Skin epidermis (tissue), 12 donors: ENCODE results near the gene SCN1B.
"Not testable (repeated sequence)": the region's sequence is repeated elsewhere in the genome, so short reads cannot be mapped to it uniquely, and the experiment has no call there.

Experiments used
- H3K27ac ChIP-seq, 21 experiments: fragments of 200-600 bp; sonication (generic) in 11 of 21; one replicate each; pipeline ENCODE4 v1.5.0; 2020; ENCODE audit warnings: mild to moderate bottlenecking in 3 of 21, inconsistent platforms in 2 of 21, moderate library complexity in 2 of 21
- H3K4me3 ChIP-seq, 7 experiments: fragments of 200-600 bp; sonication (generic) in 2 of 7; one replicate each; pipeline ENCODE4 v1.5.0; 2020; ENCODE audit warnings: inconsistent platforms in 2 of 7, mild to moderate bottlenecking in 2 of 7, moderate library complexity in 1 of 7

Gene SCN1B

DNA sequence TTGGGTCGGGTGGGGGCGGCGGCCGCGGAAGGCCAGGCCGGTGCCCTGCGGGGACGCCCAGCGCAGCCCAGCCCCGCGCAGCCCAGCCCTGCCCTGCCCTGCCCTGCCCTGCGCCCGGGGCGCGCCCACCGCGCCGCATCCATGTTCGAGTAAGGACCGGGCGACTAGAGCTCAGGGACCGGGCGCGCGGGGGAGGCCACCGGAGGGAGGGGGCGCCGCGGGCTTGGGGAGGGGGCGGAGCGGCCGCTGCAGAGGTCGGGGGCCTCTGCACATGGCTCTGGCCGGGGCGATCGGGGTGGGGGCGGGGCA, 30.0 kb upstream of the SCN1B start:
- H3K27ac ChIP-seq, result peak overlapping the region; percentile 84 to 100 (median 96)
- H3K4me3 ChIP-seq, result peak overlapping the region; percentile 62 to 93 (median 83)

GRCh38 chr19:35000647-35001501, 29.4 kb upstream of the SCN1B start:
- Histone ChIP-seq H3K27ac (peak overlapping the region; percentile 84 to 100 (median 96)), H3K4me3 (peak overlapping the region; percentile 62 to 93 (median 83))

- H3K4me3 ChIP-seq, result peak overlapping the region in 2 of 7 experiments; percentile 86 to 92
- peak overlapping the region in 10 of 21 experiments; percentile 94 to 100 (median 98) for H3K27ac ChIP-seq
Observed at GRCh38 chr19:35002037-35002535, 28.2 kb upstream of the SCN1B start.

DNA sequence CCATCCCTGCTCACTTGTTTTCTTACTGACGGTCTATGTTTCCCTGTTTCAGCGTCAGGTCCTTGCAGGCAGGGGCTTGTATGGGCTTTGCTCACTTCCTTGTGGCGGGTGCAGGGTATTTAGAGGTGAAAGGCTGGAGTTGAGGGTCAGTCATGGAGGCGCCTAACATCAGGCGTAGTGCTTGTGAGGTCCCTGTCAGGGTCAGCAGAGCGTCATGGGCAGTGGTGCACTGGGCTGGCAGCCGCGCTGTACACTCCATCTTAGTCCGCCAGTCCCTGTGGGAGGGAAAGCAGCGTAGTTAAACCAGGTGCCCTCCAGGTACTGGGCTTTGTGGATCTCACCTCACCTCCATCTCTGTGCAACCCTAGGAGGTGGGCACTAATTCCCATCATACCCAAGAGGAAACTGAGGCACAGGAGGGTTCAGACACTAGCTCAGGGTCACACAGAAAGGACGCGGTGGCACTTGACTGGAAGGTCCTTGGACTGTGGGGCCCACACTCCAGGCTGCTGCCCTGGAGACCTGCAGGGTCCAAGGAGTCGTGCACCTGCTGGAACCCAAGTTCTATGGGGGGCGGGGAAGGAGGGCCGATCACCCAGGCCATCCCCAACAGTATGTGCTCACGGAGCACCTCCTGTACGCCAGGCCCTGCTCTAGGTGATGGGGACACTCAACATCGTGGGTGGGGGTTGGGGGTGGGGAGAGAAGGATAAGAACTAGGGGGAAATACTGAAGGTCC, 25.6 kb upstream of the SCN1B start:
- H3K27ac ChIP-seq, result peak overlapping the region in 3 of 21 experiments; percentile 14 to 38 (median 34)
- no peak overlapping the region for H3K4me3 ChIP-seq

DNA sequence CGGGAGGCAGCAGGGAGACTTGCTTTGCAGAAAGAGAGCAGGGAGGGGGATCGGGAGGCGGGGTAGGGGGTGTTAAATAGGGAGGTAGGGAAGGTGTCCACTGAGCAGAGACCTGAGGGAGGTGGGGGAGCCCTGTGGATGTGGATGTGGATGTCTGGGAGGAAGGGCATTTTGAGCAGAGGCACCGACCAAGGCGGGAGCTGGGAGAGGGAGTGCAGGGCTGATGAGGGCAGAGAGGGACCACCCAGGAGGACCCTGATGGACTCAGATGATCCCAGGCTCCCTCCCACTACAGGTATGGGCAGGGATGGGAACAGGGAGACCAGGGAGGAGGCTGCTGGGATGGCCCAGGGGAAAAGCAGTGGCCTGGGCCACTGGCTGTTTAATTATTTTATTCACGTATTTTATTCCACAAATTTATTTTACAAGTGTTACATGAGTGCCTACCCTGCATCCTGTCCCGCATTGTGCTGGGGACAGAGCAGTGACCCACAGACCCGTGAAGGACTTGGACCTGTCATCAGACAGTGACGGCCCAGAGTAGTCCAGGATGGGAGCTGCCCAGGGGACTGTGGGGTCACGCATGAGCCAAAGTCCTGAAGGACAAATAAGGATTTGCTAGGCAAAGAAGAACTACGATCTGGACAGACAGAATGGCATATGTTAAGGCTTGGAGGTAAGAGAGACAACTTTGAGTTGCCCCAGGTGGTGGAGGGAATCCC, 24.9 kb upstream of the SCN1B start:
- H3K4me3 ChIP-seq, result no peak overlapping the region
- peak overlapping the region in 8 of 21 experiments; percentile 9 to 49 (median 36) for H3K27ac ChIP-seq

- peak overlapping the region in 9 of 21 experiments; percentile 12 to 49 (median 38) for H3K27ac ChIP-seq
- H3K4me3 ChIP-seq, result not testable (repeated sequence)
Observed at GRCh38 chr19:35006007-35006341, 24.3 kb upstream of the SCN1B start.

DNA sequence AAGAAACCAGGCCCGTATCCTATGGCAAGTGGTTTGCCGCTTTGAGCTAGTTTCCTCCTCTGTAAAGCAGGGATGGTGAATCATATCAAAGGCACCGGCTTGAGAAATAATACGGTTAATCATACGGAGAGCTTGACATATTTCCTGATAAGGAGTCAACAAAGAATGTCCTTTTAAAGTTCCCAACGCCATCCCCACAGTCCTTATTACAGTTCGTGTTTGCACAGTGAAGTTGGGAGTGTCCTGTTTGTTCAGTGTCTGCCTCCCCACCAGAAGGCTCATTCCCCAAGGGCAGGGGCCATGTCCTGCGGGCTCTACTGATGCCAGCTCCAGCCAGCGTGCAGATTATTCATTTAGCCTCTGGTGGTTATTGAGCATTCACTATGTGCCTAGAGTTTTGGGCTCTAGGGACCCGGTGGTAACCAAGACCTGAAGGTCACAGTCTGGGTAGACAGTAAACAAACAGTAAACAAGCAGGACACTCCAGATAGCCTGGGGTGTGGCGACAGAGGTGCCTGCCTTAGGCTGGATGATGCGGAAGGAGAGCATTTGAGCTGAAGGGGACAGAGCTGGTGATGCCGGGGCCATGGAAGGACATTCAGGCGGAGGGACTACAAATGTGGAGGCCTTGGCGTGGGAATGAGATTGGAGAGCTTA, 23.8 kb upstream of the SCN1B start:
- peak overlapping the region in 11 of 21 experiments; percentile 5 to 59 (median 38) for H3K27ac ChIP-seq
- no peak overlapping the region for H3K4me3 ChIP-seq

GRCh38 chr19:35006999-35007365, 23.3 kb upstream of the SCN1B start:
- Histone ChIP-seq H3K27ac (peak overlapping the region in 8 of 21 experiments; percentile 5 to 59 (median 26)), H3K4me3 (no peak overlapping the region)

GRCh38 chr19:35007427-35007826, 22.8 kb upstream of the SCN1B start:
- H3K27ac ChIP-seq, H3K4me3 ChIP-seq: not testable (repeated sequence)

GRCh38 chr19:35008891-35009341, 21.4 kb upstream of the SCN1B start:
- H3K27ac ChIP-seq, result peak overlapping the region in 7 of 21 experiments; percentile 3 to 74 (median 10)

DNA sequence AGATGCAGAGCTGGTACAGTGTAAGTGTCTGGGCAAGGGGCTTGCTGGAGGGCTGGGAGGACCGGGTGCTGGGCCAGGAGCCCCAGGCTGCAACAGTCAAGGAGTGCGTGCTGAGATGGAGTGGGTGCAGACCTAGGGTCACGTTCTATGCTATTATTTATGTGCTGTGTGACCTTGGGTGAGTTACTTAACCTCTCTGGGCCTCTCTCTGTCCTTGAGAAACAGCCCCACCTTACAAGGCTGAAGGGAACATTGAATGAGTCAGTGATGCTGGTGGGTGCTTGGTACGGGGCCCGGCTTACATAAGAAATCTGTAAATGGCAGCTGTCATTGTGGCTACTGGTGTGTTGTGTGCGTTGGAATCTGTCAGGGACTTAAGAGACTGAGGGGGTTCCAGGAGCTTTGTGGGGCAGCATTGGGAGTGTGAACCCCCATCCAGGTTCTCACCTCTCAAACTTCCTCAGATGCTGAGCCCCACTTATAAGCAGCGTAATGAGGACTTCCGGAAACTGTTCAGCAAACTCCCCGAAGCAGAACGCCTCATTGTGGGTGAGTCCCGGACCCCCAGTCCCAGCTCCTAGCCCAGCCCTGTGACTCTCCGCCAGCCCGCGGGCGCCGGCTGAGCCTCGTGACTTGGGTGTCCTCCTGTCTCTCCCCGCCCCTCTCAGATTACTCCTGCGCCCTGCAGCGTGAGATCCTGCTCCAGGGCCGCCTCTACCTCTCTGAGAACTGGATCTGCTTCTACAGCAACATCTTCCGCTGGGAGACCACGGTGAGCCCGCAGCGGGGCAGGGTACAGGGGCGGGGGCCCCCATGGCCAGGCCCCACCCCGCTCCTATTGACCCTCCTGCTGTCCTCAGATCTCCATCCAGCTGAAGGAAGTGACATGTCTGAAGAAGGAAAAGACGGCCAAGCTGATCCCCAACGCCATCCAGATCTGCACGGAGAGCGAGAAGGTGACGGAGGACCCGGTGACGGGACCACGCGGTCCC, 20.6 kb upstream of the SCN1B start:
- H3K4me3 ChIP-seq, result no peak overlapping the region
- H3K27ac ChIP-seq, result peak overlapping the region in 4 of 21 experiments; percentile 10 to 74 (median 19)

More at GRCh38 chr19:35008891-35009341, 21.4 kb upstream of the SCN1B start:
- H3K4me3 ChIP-seq, result no peak overlapping the region

DNA sequence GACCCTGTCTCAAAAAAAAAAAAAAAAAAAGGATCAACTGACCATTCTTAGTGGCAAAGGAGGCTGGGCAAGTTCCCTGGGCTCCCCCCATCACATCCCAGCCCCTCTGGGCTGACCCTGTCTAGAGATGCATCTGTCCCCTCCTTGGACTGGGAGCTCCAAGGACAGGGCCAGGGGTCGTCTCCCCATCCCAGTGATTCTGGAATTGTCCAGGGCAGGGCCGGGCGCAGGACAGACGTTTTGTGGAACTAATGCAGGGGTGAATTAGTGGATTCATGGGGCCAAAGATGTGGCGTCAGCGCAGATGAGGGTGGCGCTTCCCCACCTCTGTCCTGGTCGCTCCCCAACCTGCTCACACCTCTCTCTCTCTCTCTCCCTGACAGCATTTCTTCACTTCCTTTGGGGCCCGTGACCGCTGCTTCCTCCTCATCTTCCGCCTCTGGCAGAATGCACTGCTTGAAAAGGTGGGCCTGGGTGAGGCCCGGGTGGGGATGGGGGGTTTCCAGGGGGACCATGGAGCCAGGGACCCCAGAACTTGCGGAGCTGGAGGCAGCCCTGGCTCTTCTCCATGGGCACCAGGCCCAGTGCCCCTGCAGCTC, 19.1 kb upstream of the SCN1B start:
- no peak overlapping the region for H3K4me3 ChIP-seq
- H3K27ac ChIP-seq, result peak overlapping the region in 15 of 21 experiments; percentile 2 to 87 (median 51)

DNA sequence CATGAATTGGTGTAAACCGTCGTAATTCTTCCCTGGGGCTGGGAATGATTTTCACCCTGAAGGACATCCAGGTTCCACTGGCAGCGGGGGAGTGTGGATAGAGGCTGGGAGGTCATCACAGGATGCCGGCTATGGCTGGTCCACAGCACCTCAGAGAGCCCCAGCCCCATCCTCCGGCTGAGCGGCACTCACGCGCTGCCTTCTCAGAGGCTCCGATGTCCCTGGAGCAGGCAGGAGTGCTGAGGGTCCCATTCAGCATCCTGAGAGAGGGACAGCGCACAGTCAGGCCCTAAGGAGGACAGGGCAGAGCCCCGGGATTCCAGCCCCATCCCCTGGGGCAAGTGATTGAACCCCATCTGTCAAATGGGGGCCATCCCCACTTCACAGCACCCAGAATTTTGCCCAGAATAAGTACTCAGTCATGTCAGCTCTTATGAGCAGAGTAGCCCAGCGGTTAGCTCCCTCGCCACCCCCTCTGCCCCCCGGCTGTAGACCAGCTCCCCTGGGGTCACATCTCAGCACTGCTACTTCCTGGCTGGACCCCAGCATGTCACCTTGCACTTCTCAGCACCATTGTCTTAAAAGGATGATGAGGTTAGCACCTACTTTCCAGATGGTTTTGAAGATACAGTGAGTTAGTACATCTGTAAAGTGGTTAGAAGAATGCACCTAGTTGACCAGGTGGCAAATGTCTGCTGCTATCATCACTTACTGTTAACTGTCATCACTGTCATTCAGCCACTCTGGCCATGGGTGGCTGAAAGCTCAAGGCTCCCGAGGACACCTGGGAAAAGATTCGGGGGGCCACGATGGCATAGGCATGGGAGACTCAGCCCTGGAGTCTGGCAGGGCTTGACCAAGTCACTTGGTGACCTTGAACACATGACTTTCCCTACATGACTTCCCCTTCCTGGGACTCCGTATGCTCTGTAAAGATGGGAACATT, 18.3 kb upstream of the SCN1B start:
- no peak overlapping the region for H3K4me3 ChIP-seq
- H3K27ac ChIP-seq, result peak overlapping the region in 16 of 21 experiments; percentile 2 to 87 (median 49)

GRCh38 chr19:35013041-35013819, 17.0 kb upstream of the SCN1B start:
- Histone ChIP-seq H3K27ac (peak overlapping the region in 12 of 21 experiments; percentile 5 to 87 (median 64)), H3K4me3 (no peak overlapping the region)

GRCh38 chr19:35013820-35014754, 16.2 kb upstream of the SCN1B start:
- H3K4me3 ChIP-seq, result no peak overlapping the region
- H3K27ac ChIP-seq, result peak overlapping the region in 15 of 21 experiments; percentile 4 to 87 (median 66)
